DMS79 (cell line): ENCODE results near the gene FAM13B.

ENCODE experiments used
- DNase-seq: peaks from one replicate; lab custom pipeline; 2025; lab: John Stamatoyannopoulos, UW

Gene FAM13B

GRCh38 chr5:137894586-137894985, 138.3 kb downstream of the FAM13B start:
- DNase-seq = no peak

- no peak for DNase-seq
These were observed 141.0 kb downstream of the FAM13B start for GRCh38 chr5:137891849-137892248.

DNA sequence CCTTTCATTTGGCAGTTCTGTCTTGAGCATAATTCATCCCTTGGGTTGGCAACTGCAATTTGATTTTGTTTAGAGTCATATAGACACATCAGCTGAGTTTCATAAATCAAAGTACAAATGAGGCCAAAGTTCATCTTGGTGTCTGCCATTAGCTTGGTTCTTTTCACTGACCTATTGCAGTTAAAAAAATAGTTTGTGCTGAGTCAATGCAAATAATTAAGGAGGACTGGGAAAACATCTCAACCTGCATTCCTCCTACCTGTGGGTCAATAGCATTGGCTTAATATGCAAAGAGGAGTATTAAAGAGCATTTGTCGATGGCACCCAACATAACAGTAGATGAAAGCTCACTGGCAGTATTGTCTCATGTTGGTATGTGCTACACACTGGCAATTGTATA, 142.0 kb downstream of the FAM13B start:
- no peak for DNase-seq

DNA sequence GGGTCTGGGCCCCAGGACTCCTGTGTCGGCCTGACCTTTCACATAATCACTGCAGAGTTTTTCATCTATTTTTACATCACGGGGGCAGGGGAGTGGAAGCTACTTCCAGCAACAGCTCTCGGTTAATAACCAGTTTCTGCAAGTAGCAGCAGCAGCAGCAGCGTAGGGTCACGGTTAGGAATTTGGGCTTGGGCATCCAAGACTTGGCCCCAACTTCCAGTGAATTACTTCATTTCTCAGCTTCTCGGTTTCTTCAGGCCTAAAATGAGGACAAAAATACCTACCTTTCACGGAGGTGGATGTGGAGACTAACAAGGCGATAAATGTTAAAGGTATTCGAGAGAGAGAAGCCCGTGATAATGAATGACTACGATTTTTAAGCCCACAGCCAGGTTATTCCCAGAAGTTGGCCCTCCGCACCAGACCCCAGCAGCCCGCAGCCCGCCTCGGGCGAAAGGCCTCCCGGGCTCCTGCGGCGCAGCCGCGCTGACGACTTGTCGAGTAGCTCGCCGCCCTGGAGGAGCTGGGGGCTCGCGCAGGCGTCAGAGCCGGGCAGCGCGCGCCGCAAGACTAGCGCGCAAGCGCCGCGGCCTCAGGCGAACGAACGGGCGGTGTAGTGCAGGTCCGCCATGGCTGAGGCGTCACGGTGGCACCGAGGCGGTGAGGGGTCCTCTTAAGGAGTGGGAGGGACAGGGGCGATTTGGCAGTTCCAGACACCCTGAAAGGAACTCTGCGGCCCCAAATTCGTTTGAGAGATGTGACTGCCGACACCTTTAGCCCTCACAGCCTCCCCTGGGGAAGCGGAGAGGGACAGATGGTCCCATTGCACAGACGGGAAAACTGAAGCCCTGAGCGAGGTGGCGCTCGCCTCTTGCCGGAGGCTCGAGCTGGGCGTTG, 143.8 kb downstream of the FAM13B start, which contains the start of gene PKD2L2:
TSS of gene PKD2L2 (plus strand) at position 595 of the 897 bp plus-strand sequence. CDS start at position 630, 35 bp downstream.
- peak; percentile 40 for DNase-seq

DNA sequence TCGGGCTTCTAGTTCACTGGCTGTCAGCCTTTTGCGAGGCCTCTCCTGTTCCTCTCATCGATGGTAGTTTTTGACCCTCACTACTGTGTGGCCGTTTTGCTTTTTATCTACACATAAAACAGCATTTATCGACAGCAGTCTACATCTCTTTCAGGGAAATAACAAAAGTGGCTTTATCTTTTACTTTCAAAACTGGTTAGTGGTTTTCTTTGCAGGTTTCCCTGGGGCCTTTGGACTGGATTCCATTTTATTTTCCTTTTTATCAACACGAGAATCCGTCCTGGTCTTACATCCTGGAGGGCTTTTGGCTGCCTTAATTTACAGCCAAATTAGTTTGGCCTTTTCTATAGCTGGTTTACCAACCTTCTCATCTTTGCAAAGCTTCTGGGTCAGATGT, 144.4 kb downstream of the FAM13B start:
- no peak for DNase-seq
